Adrenal gland (tissue), 12 donors: Measurements from ENCODE around the gene ZNF397. TPM values are rescaled to one million over a fixed set of nuclear protein-coding genes. Genes with fewer than 3 reads are reported as not detected.

Experiments
- DNase-seq, 7 donors: peaks; one replicate each; pipeline ENCODE4 v3.0.0-alpha.2; 2019 to 2020
- H3K27ac ChIP-seq, 5 donors: fragments of 200-600 bp; sonication (generic) in 4 of 5; 1 replicate in 3 of 5; 2 replicates in 2 of 5; pipeline versions ENCODE4 v1.5.1 to v1.8.0; 2016 to 2020; ENCODE audit warnings: mild to moderate bottlenecking in 1 of 5
- H3K27me3 ChIP-seq: fragments of 200-600 bp; 2 replicates; pipeline ENCODE4 v1.8.0; 2021
- H3K36me3 ChIP-seq, 2 donors: fragments of 200-600 bp; replicated peaks in 1 of 2; 1 replicate in 1 of 2; 2 replicates in 1 of 2; pipeline versions ENCODE4 v1.5.1 to v1.8.0; 2018 to 2022
- H3K4me1 ChIP-seq, 2 donors: fragments of 200-600 bp; replicated peaks in 1 of 2; 1 replicate in 1 of 2; 2 replicates in 1 of 2; pipeline versions ENCODE4 v1.5.1 to v1.8.0; 2018 to 2021
- H3K4me3 ChIP-seq, 4 donors: fragments of 200-600 bp; sonication (generic) in 3 of 4; one replicate each; pipeline ENCODE4 v1.5.1; 2016 to 2018
- H3K9me3 ChIP-seq, 3 donors: fragments of 200-600 bp; sonication (generic) in 1 of 3; replicated peaks in 1 of 3; 1 replicate in 2 of 3; 2 replicates in 1 of 3; pipeline versions ENCODE4 v1.5.1 to v1.8.0; 2016 to 2021
- POLR2A ChIP-seq, 2 donors: fragments of 450-650 bp; IDR thresholded peaks; one replicate each; pipeline ENCODE4 v1.6.1; 2017; ENCODE audit warnings: antibody characterized with exemption in 2 of 2, mild to moderate bottlenecking in 2 of 2, moderate library complexity in 1 of 2
- WGBS, 4 donors: extraction: QIAGEN DNeasy Blood & Tissue Kit in 2 of 4; methylation state at CpG; one replicate each; pipeline versions ENCODE4 v1.1.5 to v1.1.7; 2013 to 2017; 5-methylcytosine and 5-hydroxymethylcytosine counted together
- intact Hi-C, 2 donors: fragments of 100-400 bp; cut with DNase I; formaldehyde crosslinking; loops; one replicate each; pipeline versions ENCODE4 v1.14.1 to v1.15.0; 2022 to 2023
- polyA plus RNA-seq, 3 donors: library from polyadenylated mRNA; stranded (reverse); fragments of 200-250 nt in 2 of 3; fragments of 350-450 nt in 1 of 3; fragmentation: Illumina TruSeq in 1 of 3; extraction: RNeasy Lipid Tissue Mini Kit (QIAGEN cat#74804) in 1 of 3; gene quantifications; one replicate each; pipeline ENCODE4 v1.2.3, GENCODE V29; 2013 to 2014
- total RNA-seq, 9 donors: library from RNA; depleted of rRNA in 4 of 9; stranded (reverse); fragments of >200 nt in 4 of 9; fragments of 120-200 nt in 1 of 9; fragmentation: NEBNext Ultra II Directional in 1 of 9; extraction: Animal tissue kit (Norgen Biotek cat#: 25700) in 1 of 9; gene quantifications; one replicate each; pipeline versions ENCODE4 v1.1.0 to v1.2.4, GENCODE V29; 2013 to 2023
- TF ChIP-seq, protein P1 (sequence below), 6 experiments: fragments of 450-650 bp in 4 of 6; fragments of 200-600 bp in 2 of 6; sonication (generic) in 1 of 6; IDR thresholded peaks; 1 replicate in 5 of 6; 2 replicates in 1 of 6; pipeline versions ENCODE4 v1.5.1 to v1.8.0; 2016 to 2021; ENCODE audit warnings: antibody characterized with exemption in 6 of 6, mild to moderate bottlenecking in 2 of 6, moderate library complexity in 1 of 6
- donor health status: healthy with polysubstance abuse.
- donor health status: Bipolar disorder and iron deficiency.
- donor health status: DM: yes; HTN: yes; CAD: no.
- donor health status: DM: no; HTN: no; CAD: no.
- donor health status: DM: no; HTN: no; CAD: no.
- donor health status: DM: yes; HTN: yes; CAD: no.

ZNF397 gene
- total and polyA plus RNA-seq, 12 donors, result 11.7 to 38.1 (median 28.9) TPM

DNA sequence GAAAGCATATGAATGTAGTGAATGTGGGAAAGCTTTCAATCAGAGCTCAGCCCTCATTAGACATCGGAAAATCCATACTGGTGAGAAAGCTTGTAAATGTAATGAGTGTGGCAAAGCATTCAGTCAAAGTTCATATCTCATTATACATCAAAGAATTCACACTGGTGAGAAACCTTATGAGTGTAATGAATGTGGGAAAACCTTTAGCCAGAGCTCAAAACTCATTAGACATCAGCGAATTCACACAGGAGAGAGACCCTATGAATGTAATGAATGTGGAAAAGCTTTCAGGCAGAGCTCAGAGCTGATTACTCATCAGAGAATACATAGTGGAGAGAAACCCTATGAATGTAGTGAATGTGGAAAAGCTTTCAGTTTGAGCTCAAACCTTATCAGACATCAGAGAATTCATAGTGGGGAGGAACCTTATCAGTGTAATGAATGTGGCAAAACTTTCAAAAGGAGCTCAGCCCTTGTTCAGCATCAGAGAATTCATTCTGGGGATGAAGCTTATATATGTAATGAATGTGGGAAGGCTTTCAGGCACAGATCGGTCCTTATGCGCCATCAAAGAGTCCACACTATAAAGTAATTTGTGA lies 5.0 kb downstream of the ZNF397 start:
- H3K4me3 ChIP-seq, result no peak overlapping the region
- H3K4me1 ChIP-seq, result peaks cover 0 to 12% of the 10 kb centered on the region in 2 donors
- TF ChIP-seq POLR2A (IDR thresholded peaks at IDR 0.05), result no peak
- TF ChIP-seq, protein P1, sequence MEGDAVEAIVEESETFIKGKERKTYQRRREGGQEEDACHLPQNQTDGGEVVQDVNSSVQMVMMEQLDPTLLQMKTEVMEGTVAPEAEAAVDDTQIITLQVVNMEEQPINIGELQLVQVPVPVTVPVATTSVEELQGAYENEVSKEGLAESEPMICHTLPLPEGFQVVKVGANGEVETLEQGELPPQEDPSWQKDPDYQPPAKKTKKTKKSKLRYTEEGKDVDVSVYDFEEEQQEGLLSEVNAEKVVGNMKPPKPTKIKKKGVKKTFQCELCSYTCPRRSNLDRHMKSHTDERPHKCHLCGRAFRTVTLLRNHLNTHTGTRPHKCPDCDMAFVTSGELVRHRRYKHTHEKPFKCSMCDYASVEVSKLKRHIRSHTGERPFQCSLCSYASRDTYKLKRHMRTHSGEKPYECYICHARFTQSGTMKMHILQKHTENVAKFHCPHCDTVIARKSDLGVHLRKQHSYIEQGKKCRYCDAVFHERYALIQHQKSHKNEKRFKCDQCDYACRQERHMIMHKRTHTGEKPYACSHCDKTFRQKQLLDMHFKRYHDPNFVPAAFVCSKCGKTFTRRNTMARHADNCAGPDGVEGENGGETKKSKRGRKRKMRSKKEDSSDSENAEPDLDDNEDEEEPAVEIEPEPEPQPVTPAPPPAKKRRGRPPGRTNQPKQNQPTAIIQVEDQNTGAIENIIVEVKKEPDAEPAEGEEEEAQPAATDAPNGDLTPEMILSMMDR (IDR thresholded peaks at IDR 0.05), result no peak
- peaks cover 0 to 54% of the 10 kb centered on the region in 2 donors for H3K36me3 ChIP-seq
- WGBS, 4 donors, result 98 to 99% (median 99%) methylated on average over 4 of the region's 4 CpGs
- intact Hi-C loops, result loop anchor here (10.0 kb wide), 2 partner anchors 59 to 99 kb away; partner anchors contain the start of gene ZNF24 (in 1 of the 2)
- no peaks in the 10 kb centered on the region for H3K27me3 ChIP-seq
- H3K9me3 ChIP-seq, result peaks cover 0 to 15% (median 0%) of the 10 kb centered on the region in 3 donors
- H3K27ac ChIP-seq, result no peak overlapping the region
- no peak for DNase-seq

DNA sequence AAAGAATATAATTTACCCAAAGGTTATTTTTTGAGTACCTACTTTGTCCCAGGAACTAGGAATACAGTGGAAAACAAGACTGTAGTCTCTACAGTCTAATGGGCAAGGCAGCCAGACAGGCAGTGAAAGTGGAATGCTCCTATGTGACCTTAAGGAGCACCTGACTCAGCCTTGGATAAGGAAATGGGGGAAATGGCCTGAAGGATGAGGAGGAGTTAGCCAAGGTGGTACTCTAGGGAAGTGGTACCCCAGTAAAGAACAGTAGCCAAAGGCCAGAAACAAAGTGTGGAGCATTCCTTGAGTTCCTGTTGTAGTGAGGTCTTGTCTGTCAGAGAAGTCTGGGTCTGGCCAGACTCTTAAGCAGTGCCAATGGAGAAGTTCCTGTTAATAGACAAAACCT lies 6.0 kb downstream of the ZNF397 start:
- H3K4me1 ChIP-seq, result peaks cover 0 to 8% of the 10 kb centered on the region in 2 donors
- TF ChIP-seq, protein P1 (IDR thresholded peaks at IDR 0.05), result no peak
- TF ChIP-seq POLR2A (IDR thresholded peaks at IDR 0.05), result no peak
- no peaks in the 10 kb centered on the region for H3K27me3 ChIP-seq
- peaks cover 0 to 23% (median 0%) of the 10 kb centered on the region in 3 donors for H3K9me3 ChIP-seq
- DNase-seq, result no peak
- H3K4me3 ChIP-seq, result no peak overlapping the region
- H3K27ac ChIP-seq, result peak overlapping the region in 1 of 5 donors; percentile 6
- intact Hi-C loops, result loop anchor here (10.0 kb wide), 2 partner anchors 58 to 98 kb away; partner anchors contain the start of gene ZNF24 (in 1 of the 2)
- peaks cover 0 to 54% of the 10 kb centered on the region in 2 donors for H3K36me3 ChIP-seq

DNA sequence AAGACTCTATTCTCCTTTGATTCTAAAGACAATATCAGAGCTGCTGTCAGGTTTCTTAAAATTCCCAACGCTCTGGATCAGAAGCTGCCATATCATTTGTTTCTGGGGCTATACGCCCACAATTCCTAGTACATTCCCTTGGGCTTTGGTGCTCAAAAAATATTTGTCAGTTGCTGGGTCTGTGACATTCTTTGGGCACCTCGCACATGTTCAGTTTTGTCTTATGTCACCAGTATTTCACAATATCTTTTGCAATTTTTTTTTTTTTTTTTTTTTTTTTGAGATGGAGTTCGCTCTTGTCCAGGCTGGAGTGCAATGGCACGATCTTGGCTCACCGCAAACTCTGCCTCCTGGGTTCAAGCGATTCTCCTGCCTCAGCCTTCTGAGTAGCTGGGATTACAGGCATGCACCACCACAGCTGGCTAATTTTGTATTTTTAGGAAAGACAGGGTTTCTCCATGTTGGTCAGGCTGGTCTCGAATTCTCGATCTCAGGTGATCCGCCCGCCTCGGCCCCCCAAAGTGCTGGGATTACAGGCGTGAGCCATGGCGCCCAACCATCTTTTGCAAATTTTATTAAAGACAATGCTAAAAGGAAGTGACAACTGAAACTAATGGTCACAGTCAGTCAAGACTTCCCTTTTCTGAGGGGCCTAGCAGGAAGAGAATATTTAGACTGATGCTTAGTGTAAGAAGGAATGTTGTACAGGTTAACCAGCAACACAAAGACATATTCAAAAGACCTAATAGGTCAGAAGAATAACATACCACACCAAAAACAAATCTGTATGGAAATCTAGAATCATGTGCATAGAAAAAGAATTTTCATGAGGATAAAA lies 6.8 kb downstream of the ZNF397 start:
- intact Hi-C loops, result loop anchor here (10.0 kb wide), 2 partner anchors 57 to 97 kb away; partner anchors contain the start of gene ZNF24 (in 1 of the 2)
- H3K27me3 ChIP-seq, result no peaks in the 10 kb centered on the region
- no peak overlapping the region for H3K4me3 ChIP-seq
- H3K36me3 ChIP-seq, result peaks cover 0 to 52% of the 10 kb centered on the region in 2 donors
- no peak for DNase-seq
- WGBS, 4 donors, result 92 to 95% (median 94%) methylated on average over 14 of the region's 14 CpGs
- peaks cover 0 to 23% (median 0%) of the 10 kb centered on the region in 3 donors for H3K9me3 ChIP-seq
- no peak for TF ChIP-seq POLR2A (IDR thresholded peaks at IDR 0.05)
- TF ChIP-seq, protein P1 (IDR thresholded peaks at IDR 0.05), result no peak
- no peak overlapping the region for H3K27ac ChIP-seq
- peaks cover 0 to under 1% of the 10 kb centered on the region in 2 donors for H3K4me1 ChIP-seq

DNA sequence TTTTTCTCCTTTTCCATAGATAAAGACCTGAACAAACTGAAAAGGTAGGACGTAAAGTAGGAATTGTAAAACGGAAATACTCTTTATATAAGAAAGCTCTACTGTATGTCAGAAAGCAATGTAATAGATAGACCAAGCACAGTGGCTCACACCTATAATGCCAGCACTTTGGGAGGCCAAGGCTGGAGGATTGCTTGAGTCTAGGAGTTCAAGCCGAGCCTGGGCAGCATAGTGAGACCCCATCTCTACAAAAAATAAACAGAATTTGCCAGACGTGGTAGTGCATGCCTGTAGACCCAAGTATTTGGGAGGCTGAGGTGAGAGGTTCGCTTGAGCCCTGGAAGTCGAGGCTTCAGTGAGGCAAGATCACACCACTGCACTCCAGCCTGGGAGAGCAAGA lies 7.6 kb downstream of the ZNF397 start:
- Histone ChIP-seq H3K27ac (no peak overlapping the region), H3K4me3 (no peak overlapping the region), H3K36me3 (peaks cover 0 to 44% of the 10 kb centered on the region in 2 donors), H3K4me1 (no peaks in the 10 kb centered on the region), H3K9me3 (peaks cover 0 to 29% (median 0%) of the 10 kb centered on the region in 3 donors), H3K27me3 (no peaks in the 10 kb centered on the region)
- TF ChIP-seq POLR2A (IDR thresholded peaks at IDR 0.05), result no peak
- TF ChIP-seq, protein P1 (IDR thresholded peaks at IDR 0.05), result no peak
- 94 to 97% (median 95%) methylated on average over 6 of the region's 6 CpGs for WGBS, 4 donors
- no peak for DNase-seq
- intact Hi-C loops, result loop anchor here (10.0 kb wide), 2 partner anchors 56 to 96 kb away; partner anchors contain the start of gene ZNF24 (in 1 of the 2)
